Esophagus squamous epithelium (tissue), 4 donors: ENCODE measurements around the gene BACH2.

Experiments
- POLR2A ChIP-seq, 4 donors: fragments of 450-650 bp; IDR thresholded peaks; one replicate each; pipeline ENCODE4 v1.6.1; 2017; ENCODE audit warnings: antibody characterized with exemption in 4 of 4, mild to moderate bottlenecking in 4 of 4, moderate library complexity in 3 of 4
- TF ChIP-seq, protein P1 (sequence below), 6 experiments: fragments of 450-650 bp in 4 of 6; fragments of 200-600 bp in 2 of 6; sonication (generic) in 2 of 6; IDR thresholded peaks; one replicate each; pipeline ENCODE4 v1.5.1; 2016 to 2019; ENCODE audit warnings: antibody characterized with exemption in 6 of 6, mild to moderate bottlenecking in 4 of 6, moderate library complexity in 4 of 6

DNA sequence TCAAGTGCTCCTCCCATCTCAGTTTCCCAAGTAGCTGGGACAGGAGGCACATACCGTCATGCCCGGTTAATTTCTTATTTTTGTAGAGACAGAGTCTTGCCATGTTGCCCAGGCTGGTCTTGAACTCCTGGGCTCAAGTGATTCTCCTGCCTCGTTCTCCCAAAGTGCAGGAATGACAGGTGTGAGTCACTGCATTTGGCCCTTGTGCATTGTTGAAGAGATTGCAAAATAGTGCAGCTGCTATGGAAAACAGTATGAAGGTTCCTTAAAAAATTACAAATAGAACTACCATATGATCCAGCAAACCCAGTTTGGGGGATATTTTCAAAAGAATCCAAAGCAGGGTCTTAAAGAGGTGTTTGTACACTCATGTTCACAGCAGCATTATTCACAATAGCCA is 333.3 kb downstream of the BACH2 start:
- TF ChIP-seq, protein P1, sequence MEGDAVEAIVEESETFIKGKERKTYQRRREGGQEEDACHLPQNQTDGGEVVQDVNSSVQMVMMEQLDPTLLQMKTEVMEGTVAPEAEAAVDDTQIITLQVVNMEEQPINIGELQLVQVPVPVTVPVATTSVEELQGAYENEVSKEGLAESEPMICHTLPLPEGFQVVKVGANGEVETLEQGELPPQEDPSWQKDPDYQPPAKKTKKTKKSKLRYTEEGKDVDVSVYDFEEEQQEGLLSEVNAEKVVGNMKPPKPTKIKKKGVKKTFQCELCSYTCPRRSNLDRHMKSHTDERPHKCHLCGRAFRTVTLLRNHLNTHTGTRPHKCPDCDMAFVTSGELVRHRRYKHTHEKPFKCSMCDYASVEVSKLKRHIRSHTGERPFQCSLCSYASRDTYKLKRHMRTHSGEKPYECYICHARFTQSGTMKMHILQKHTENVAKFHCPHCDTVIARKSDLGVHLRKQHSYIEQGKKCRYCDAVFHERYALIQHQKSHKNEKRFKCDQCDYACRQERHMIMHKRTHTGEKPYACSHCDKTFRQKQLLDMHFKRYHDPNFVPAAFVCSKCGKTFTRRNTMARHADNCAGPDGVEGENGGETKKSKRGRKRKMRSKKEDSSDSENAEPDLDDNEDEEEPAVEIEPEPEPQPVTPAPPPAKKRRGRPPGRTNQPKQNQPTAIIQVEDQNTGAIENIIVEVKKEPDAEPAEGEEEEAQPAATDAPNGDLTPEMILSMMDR (IDR thresholded peaks at IDR 0.05): no peak
- TF ChIP-seq POLR2A (IDR thresholded peaks at IDR 0.05): no peak
